ENCODE data around the gene SORL1-AS1.

The SORL1-AS1 gene

GRCh38 chr11:121419836-121420235 lies 32.9 kb downstream of the SORL1-AS1 start:
- no peaks in the 10 kb centered on the region for H3K27me3 ChIP-seq
- H3K36me3 ChIP-seq, result no peaks in the 10 kb centered on the region
- H3K9me3 ChIP-seq, result no peaks in the 10 kb centered on the region
- H3K4me1 ChIP-seq, result no peaks in the 10 kb centered on the region
- DNase-seq, result no peak
- no peak overlapping the region for H3K4me3 ChIP-seq (ENCODE audit: low read depth, low read length)
- no peak for TF ChIP-seq CTCF (IDR thresholded peaks at IDR 0.05; ENCODE audit: low read depth, low read length)

GRCh38 chr11:121418625-121419114 lies 34.1 kb downstream of the SORL1-AS1 start:
- Histone ChIP-seq H3K9me3 (no peaks in the 10 kb centered on the region), H3K4me3 (ENCODE audit: low read depth, low read length) (no peak overlapping the region), H3K4me1 (no peaks in the 10 kb centered on the region), H3K27me3 (no peaks in the 10 kb centered on the region), H3K36me3 (no peaks in the 10 kb centered on the region)
- DNase-seq, result no peak
- TF ChIP-seq CTCF (IDR thresholded peaks at IDR 0.05; ENCODE audit: low read depth, low read length), result no peak

GRCh38 chr11:121417607-121418006 lies 35.2 kb downstream of the SORL1-AS1 start:
- no peaks in the 10 kb centered on the region for H3K4me1 ChIP-seq
- no peaks in the 10 kb centered on the region for H3K9me3 ChIP-seq
- DNase-seq, result no peak
- H3K36me3 ChIP-seq, result no peaks in the 10 kb centered on the region
- H3K4me3 ChIP-seq (ENCODE audit: low read depth, low read length), result no peak overlapping the region
- TF ChIP-seq CTCF (IDR thresholded peaks at IDR 0.05; ENCODE audit: low read depth, low read length), result no peak
- H3K27me3 ChIP-seq, result no peaks in the 10 kb centered on the region

GRCh38 chr11:121417055-121417551 lies 35.7 kb downstream of the SORL1-AS1 start:
- H3K4me3 ChIP-seq (ENCODE audit: low read depth, low read length), result no peak overlapping the region
- no peak for TF ChIP-seq CTCF (IDR thresholded peaks at IDR 0.05; ENCODE audit: low read depth, low read length)
- no peak for DNase-seq

GRCh38 chr11:121415856-121416255 lies 36.9 kb downstream of the SORL1-AS1 start:
- no peak for DNase-seq
- Histone ChIP-seq H3K9me3 (no peaks in the 10 kb centered on the region), H3K4me3 (ENCODE audit: low read depth, low read length) (no peak overlapping the region), H3K27me3 (no peaks in the 10 kb centered on the region; the same call in 1 of the 2 replicates), H3K4me1 (no peaks in the 10 kb centered on the region), H3K36me3 (no peaks in the 10 kb centered on the region)
- no peak for TF ChIP-seq CTCF (IDR thresholded peaks at IDR 0.05; ENCODE audit: low read depth, low read length)

More at GRCh38 chr11:121417055-121417551, 35.7 kb downstream of the SORL1-AS1 start:
- no peaks in the 10 kb centered on the region for H3K4me1 ChIP-seq
- H3K36me3 ChIP-seq, result no peaks in the 10 kb centered on the region
- H3K9me3 ChIP-seq, result no peaks in the 10 kb centered on the region
- H3K27me3 ChIP-seq, result no peaks in the 10 kb centered on the region; the same call in 1 of the 2 replicates

- Histone ChIP-seq H3K4me1 (no peaks in the 10 kb centered on the region), H3K4me3 (ENCODE audit: low read depth, low read length) (no peak overlapping the region), H3K27me3 (no peaks in the 10 kb centered on the region; the same call in 1 of the 2 replicates), H3K36me3 (no peaks in the 10 kb centered on the region), H3K9me3 (no peaks in the 10 kb centered on the region)
- no peak for TF ChIP-seq CTCF (IDR thresholded peaks at IDR 0.05; ENCODE audit: low read depth, low read length)
- no peak for DNase-seq
These were observed 38.4 kb downstream of the SORL1-AS1 start for GRCh38 chr11:121414141-121414913.
